Upper lobe of right lung (tissue), 1 donor: ENCODE data around the gene EML4. TPM values are rescaled to one million over a fixed set of nuclear protein-coding genes. Genes with fewer than 3 reads are reported as not detected.
A peak's percentile ranks its signal among the peaks of the same experiment; 100 is the strongest.
"Not testable (repeated sequence)": the region's sequence is repeated elsewhere in the genome, so short reads cannot be mapped to it uniquely, and the experiment has no call there.

Experiments used
- ATAC-seq: fragments of 200-7000 bp; cut with Tn5 transposase; one replicate; pipeline ENCODE4 v1.9.1; 2020; ENCODE audit warnings: mild to moderate bottlenecking, moderate library complexity
- DNase-seq: peaks from one replicate; pipeline ENCODE4 v3.0.0-alpha.2; 2020
- H3K27ac ChIP-seq: fragments of 200-600 bp; one replicate; pipeline ENCODE4 v1.8.0; 2022
- H3K27me3 ChIP-seq: fragments of 200-600 bp; one replicate; pipeline ENCODE4 v1.8.0; 2022; ENCODE audit warnings: mild to moderate bottlenecking
- H3K36me3 ChIP-seq: fragments of 200-600 bp; one replicate; pipeline ENCODE4 v1.8.0; 2022
- H3K4me1 ChIP-seq: fragments of 200-600 bp; one replicate; pipeline ENCODE4 v1.8.0; 2022
- H3K4me3 ChIP-seq: fragments of 200-600 bp; one replicate; pipeline ENCODE4 v1.8.0; 2022; ENCODE audit warnings: mild to moderate bottlenecking
- H3K9me3 ChIP-seq: fragments of 200-600 bp; one replicate; pipeline ENCODE4 v1.8.0; 2022
- intact Hi-C: fragments of 100-400 bp; cut with DNase I; formaldehyde crosslinking; loops from one replicate; pipeline ENCODE4 v1.11.0; 2022
- total RNA-seq: library from RNA; stranded (reverse); fragmentation: NEBNext Ultra II Directional; extraction: Animal tissue kit (Norgen Biotek cat#: 25700); gene quantifications from one replicate; pipeline ENCODE4 v1.2.1, GENCODE V29; 2021
- TF ChIP-seq, protein P1 (sequence below): fragments of 200-600 bp; IDR thresholded peaks from one replicate; pipeline ENCODE4 v1.8.0; 2022; ENCODE audit warnings: antibody characterized with exemption
- donor health status: DM: no; HTN: yes; CAD: no; lungs with severe emphysema.

EML4 gene
- total RNA-seq, 1 donor from 2014 or later, result 83.0 TPM

DNA sequence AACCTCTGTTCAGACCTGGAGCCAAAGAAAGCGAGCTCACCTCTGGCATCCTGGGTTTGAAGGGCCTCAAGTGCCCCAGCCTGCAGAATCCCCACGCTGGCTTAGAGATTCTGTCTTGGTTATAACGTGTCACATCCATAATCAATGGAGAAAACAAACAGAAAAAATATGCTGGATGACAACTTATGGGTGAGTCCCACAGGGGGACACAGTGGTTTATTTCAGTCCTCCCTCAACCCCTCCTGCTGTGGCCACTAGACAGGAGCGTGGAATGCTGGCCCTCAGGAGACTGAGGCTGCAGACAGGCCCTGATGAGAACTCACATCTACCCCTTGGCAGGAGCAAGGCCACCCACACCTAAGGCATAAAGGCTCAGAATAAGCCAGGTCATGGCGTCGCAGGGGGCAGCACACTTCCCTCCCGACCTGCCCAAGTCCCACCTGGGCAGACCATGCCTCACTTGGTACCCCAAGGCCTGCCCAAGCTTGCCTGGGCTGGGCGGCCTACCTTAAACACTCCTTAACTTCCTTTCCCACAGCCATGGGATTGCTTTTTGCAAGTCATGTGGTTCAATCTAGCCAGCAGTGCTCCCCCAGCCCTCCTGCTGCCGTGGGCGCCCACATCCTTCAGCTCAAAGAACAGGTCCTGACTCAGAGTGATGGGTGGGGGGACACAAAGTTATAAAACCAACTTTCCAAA, 171.9 kb downstream of the EML4 start:
- Histone ChIP-seq H3K4me1 (peaks cover 17% of the 10 kb centered on the region), H3K27me3 (no peaks in the 10 kb centered on the region), H3K4me3 (no peak overlapping the region), H3K27ac (no peak overlapping the region), H3K9me3 (no peaks in the 10 kb centered on the region), H3K36me3 (peaks cover 27% of the 10 kb centered on the region)
- DNase-seq, result no peak
- ATAC-seq, result peak; percentile 3
- intact Hi-C loops, result no loop called here
- TF ChIP-seq, protein P1, sequence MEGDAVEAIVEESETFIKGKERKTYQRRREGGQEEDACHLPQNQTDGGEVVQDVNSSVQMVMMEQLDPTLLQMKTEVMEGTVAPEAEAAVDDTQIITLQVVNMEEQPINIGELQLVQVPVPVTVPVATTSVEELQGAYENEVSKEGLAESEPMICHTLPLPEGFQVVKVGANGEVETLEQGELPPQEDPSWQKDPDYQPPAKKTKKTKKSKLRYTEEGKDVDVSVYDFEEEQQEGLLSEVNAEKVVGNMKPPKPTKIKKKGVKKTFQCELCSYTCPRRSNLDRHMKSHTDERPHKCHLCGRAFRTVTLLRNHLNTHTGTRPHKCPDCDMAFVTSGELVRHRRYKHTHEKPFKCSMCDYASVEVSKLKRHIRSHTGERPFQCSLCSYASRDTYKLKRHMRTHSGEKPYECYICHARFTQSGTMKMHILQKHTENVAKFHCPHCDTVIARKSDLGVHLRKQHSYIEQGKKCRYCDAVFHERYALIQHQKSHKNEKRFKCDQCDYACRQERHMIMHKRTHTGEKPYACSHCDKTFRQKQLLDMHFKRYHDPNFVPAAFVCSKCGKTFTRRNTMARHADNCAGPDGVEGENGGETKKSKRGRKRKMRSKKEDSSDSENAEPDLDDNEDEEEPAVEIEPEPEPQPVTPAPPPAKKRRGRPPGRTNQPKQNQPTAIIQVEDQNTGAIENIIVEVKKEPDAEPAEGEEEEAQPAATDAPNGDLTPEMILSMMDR, result no peak

DNA sequence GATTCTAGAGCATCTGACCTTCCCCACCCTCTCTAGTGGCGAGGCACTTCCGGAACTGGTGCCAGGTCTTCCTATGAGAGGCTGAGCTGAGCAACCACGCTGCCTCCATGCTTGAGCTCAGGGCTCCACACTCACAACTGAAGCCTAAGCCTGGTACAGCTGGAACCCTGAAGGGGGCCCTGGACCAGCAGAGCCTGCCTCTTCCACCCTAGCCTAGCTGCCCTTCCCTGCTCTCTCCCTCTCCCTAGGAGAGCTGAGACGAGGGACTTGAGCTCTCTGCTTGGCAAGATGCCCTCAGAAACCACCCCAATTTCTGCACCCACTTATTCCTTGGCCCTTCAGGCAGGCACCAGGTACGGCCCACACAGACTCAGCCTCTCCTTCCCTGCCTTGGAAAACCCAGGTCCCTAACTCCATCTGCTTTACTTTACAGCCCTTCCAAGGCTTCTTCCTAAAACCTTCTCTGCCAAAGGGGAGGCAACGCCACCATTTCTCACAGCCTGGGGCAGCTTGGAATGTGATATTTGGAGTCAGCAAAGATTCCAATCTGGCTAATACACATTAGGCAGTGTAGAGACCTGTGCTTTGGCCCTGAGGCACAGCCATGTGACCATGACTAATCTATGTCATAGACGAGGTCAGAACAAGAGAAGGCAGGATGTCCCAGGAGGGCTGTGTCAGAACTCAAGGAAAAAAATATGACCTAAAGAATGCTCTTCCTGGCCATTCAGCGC, 173.1 kb downstream of the EML4 start:
- intact Hi-C loops, result no loop called here
- ATAC-seq, result peak; percentile 63
- Histone ChIP-seq H3K27me3 (no peaks in the 10 kb centered on the region), H3K9me3 (no peaks in the 10 kb centered on the region), H3K36me3 (peaks cover 26% of the 10 kb centered on the region), H3K4me3 (no peak overlapping the region), H3K4me1 (peaks cover 17% of the 10 kb centered on the region), H3K27ac (no peak overlapping the region)
- TF ChIP-seq, protein P1, result no peak
- DNase-seq, result no peak

DNA sequence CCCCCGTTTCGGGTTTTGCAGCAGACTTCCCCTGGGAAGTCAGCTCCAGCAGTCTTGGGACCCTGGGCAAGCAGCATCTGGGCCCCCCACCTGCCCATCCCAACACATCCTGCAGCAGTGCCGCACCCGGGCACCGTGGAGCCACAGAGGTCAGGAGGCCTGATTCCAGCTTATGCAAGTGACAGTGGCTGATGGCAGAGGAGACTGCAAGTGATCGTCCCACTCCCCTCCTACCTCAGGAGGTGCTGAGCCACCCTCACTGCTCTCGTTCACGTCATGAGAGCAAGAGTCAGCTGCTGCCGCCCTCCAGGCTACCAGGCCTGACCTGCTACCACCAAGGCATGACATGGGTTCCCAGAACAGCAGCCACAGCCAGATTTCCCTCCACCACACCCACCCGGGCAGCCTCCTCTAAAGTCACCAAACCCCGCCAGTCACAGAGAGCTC, 173.7 kb downstream of the EML4 start:
- Histone ChIP-seq H3K36me3 (peaks cover 31% of the 10 kb centered on the region), H3K9me3 (no peaks in the 10 kb centered on the region), H3K4me1 (peaks cover 17% of the 10 kb centered on the region), H3K27ac (no peak overlapping the region), H3K4me3 (no peak overlapping the region), H3K27me3 (no peaks in the 10 kb centered on the region)
- TF ChIP-seq, protein P1, result no peak
- DNase-seq, result no peak
- ATAC-seq, result peak; percentile 3
- intact Hi-C loops, result no loop called here

DNA sequence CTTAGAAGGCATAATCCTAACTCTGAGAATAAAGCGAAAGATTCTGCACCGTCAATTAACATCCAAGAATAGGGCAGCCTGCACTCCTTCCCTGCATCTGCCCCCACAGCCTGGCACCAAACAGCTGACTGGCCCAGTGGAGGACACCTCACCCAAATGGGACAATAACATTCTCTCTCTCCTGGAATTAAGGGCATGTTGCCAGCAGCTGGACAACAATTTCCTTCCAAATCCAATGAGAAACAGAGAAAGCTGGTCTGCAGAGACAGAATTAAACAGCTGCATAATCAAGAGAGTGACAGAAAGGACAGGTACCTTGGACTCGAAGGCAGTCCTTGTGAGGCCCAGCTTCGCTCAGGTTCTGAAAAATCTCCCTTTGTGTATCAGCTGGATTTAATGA, 176.8 kb downstream of the EML4 start:
- Histone ChIP-seq H3K27me3 (no peaks in the 10 kb centered on the region), H3K36me3 (peaks cover 27% of the 10 kb centered on the region), H3K4me3 (no peak overlapping the region), H3K9me3 (no peaks in the 10 kb centered on the region), H3K4me1 (peaks cover 17% of the 10 kb centered on the region), H3K27ac (no peak overlapping the region)
- ATAC-seq (no peak), DNase-seq (no peak)
- intact Hi-C loops, result no loop called here
- TF ChIP-seq, protein P1, result no peak

DNA sequence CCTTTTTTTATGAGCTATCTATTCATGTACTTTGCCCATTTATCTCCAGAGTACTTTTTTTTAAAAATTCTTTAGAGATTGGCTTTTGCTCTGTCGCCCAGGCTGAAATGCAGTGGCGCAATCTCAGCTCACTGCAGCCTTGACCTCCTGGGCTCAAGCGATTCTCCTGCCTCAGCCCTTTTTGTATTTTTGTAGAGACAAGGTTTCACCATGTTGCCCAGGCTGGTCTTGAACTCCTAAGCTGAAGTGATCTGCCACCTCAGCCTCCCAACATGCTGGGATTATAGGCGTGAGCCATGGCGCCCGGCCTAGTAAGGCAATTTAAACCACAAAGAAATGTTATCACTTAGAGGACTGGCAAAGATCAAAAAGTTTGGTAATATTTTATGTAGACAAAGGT, 177.7 kb downstream of the EML4 start:
- H3K9me3 ChIP-seq, DNase-seq, H3K27me3 ChIP-seq, H3K27ac ChIP-seq, H3K4me3 ChIP-seq, intact Hi-C loops, ATAC-seq: not testable (repeated sequence)
- H3K36me3 ChIP-seq, result peaks cover 36% of the 10 kb centered on the region
- H3K4me1 ChIP-seq, result peaks cover 13% of the 10 kb centered on the region

DNA sequence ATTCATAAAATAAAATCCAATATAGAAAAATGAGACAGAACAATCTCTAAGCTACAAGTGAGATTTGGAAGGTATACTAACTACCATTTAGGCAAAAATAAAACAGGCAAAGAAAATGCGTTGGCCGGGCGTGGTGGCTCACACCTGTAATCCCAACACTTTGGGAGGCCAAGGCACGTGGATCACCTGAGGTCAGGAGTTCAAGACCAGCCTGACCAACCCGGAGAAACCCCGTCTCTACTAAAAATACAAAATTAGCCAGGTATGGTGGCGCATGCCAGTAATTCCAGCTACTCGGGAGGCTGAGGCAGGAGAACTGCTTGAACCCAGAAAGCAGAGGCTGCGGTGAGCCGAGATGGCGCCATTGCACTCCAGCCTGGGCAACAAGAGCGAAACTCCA, 178.4 kb downstream of the EML4 start:
- H3K4me3 ChIP-seq, H3K27ac ChIP-seq, H3K4me1 ChIP-seq, H3K27me3 ChIP-seq, intact Hi-C loops, ATAC-seq, H3K9me3 ChIP-seq, DNase-seq: not testable (repeated sequence)
- peaks cover 40% of the 10 kb centered on the region for H3K36me3 ChIP-seq
